A549 (cell line): ENCODE data around the gene CHD6. TPM values are rescaled to one million over a fixed set of nuclear protein-coding genes. Genes with fewer than 3 reads are reported as not detected.

Experiments
- ATAC-seq, 2 experiments: fragments of 200-7000 bp in 1 of 2; fragments of >200 bp in 1 of 2; cut with Nextera tagmentation in 1 of 2; cut with Tn5 transposase in 1 of 2; 3 replicates each; pipeline versions ENCODE4 v1.8.0 to v1.9.1; 2018 to 2020; ENCODE audit warnings: mild to moderate bottlenecking in 1 of 2, moderate library complexity in 1 of 2
- CTCF ChIA-PET: fragments of 300-600 bp; sonication (Branson Sonifier 250); formaldehyde crosslinking; extraction: SDS; loops from one replicate; lab custom pipeline; 2021; ENCODE audit warnings: antibody characterized with exemption, inconsistent platforms; lab: Yijun Ruan, JAX
- POLR2A ChIA-PET: fragments of 350-600 bp; formaldehyde crosslinking; extraction: SDS; loops from one replicate; lab custom pipeline; 2021; ENCODE audit warnings: antibody characterized with exemption, inconsistent platforms; lab: Yijun Ruan, JAX
- DNase-seq, 2 experiments: peaks; one replicate each; pipeline versions ENCODE4 v3.0.0 to v3.0.0-alpha.2; 2011 to 2016; ENCODE audit warnings: low read depth in 1 of 2, low spot score in 1 of 2
- FAIRE-seq: peaks from 2 replicates; lab custom pipeline; 2011; peaks lifted over from hg19 to GRCh38; lab: Jason Lieb, UNC
- H3K27ac ChIP-seq, 2 experiments: fragments of >200 bp; sonication (Bioruptor Twin); formaldehyde crosslinking; 3 replicates each; pipeline ENCODE4 v1.5.1; 2016 to 2017
- H3K4me1 ChIP-seq: fragments of >200 bp; sonication (Bioruptor Twin); formaldehyde crosslinking; 3 replicates; pipeline ENCODE4 v1.6.1; 2016
- H3K4me2 ChIP-seq: fragments of >200 bp; sonication (Bioruptor Twin); formaldehyde crosslinking; 3 replicates; pipeline ENCODE4 v1.6.1; 2016
- H3K4me3 ChIP-seq: fragments of >200 bp; sonication (Bioruptor Twin); formaldehyde crosslinking; 3 replicates; pipeline ENCODE4 v1.5.1; 2016
- H3K9me3 ChIP-seq: fragments of >200 bp; sonication (Bioruptor Twin); formaldehyde crosslinking; 3 replicates; pipeline ENCODE4 v1.6.1; 2016
- HDAC2 ChIP-seq: fragments of 200-600 bp; sonication (generic); IDR thresholded peaks from 2 replicates; pipeline ENCODE4 v1.6.1; 2016
- HOXB5 ChIP-seq: fragments of 250-450 bp; sonication (Bioruptor Pico); IDR thresholded peaks from 2 replicates; pipeline ENCODE4 v1.5.0; 2020; ENCODE audit warnings: mild to moderate bottlenecking, moderate library complexity
- KDM1A ChIP-seq: fragments of 200-600 bp; sonication (generic); IDR thresholded peaks from 2 replicates; pipeline ENCODE4 v1.6.1; 2016; ENCODE audit warnings: low read depth, mild to moderate bottlenecking
- KDM5A ChIP-seq: fragments of 200-600 bp; sonication (generic); IDR thresholded peaks from 2 replicates; pipeline ENCODE4 v1.6.1; 2016; ENCODE audit warnings: antibody characterized with exemption, mild to moderate bottlenecking
- MYC ChIP-seq: IDR thresholded peaks from 2 replicates; pipeline ENCODE4 v1.6.1; 2012; ENCODE audit warnings: mild to moderate bottlenecking, inconsistent platforms, low read length, improper control_type of control experiment, borderline replicate concordance
- NPAS2 ChIP-seq: fragments of 250-450 bp; sonication (Bioruptor Pico); IDR thresholded peaks from 2 replicates; pipeline ENCODE4 v1.8.0; 2022; ENCODE audit warnings: mild to moderate bottlenecking, moderate library complexity, borderline replicate concordance
- RCOR1 ChIP-seq: fragments of 150-350 bp; IDR thresholded peaks from 2 replicates; pipeline ENCODE4 v1.6.1; 2014; ENCODE audit warnings: antibody characterized with exemption, low read length, low read depth
- RFX5 ChIP-seq: fragments of 450-650 bp; IDR thresholded peaks from 2 replicates; pipeline ENCODE4 v1.7.1; 2014; ENCODE audit warnings: antibody characterized with exemption, mild to moderate bottlenecking, moderate library complexity
- RNF2 ChIP-seq: fragments of 200-600 bp; sonication (generic); IDR thresholded peaks from 2 replicates; pipeline ENCODE4 v1.6.1; 2016; ENCODE audit warnings: low read depth, mild to moderate bottlenecking, antibody characterized with exemption, moderate library complexity, borderline replicate concordance
- TP53 ChIP-seq: fragments of 250-450 bp; sonication (Bioruptor Pico); IDR thresholded peaks from 2 replicates; pipeline ENCODE4 v1.5.0; 2021; ENCODE audit warnings: mild to moderate bottlenecking, moderate library complexity
- WGBS: methylation state at CpG from one replicate; pipeline ENCODE4 v1.1.6; 2017; ENCODE audit errors: missing lambda C conversion rate; 5-methylcytosine and 5-hydroxymethylcytosine counted together
- polyA plus RNA-seq, 4 experiments: library from polyadenylated mRNA; depleted of rRNA in 3 of 4; stranded (reverse); fragments of >200 nt; fragmentation: RNase III in 1 of 4; extraction: RNeasy Plus Mini Kit Qiagen cat#74134 plus additional on column Dnase treatment in 1 of 4; gene quantifications; 2 replicates in 3 of 4; 3 replicates in 1 of 4; pipeline ENCODE4 v1.2.3, GENCODE V29; 2011 to 2017
- TF ChIP-seq, protein P1 (sequence below): IDR thresholded peaks from 2 replicates; pipeline ENCODE4 v1.6.1; 2012; ENCODE audit warnings: low read depth, borderline replicate concordance
- TF ChIP-seq, protein P2 (sequence below): fragments of 450-650 bp; IDR thresholded peaks from 2 replicates; pipeline ENCODE4 v1.6.1; 2014; ENCODE audit warnings: antibody characterized with exemption
- TF ChIP-seq, protein P3 (sequence below): fragments of >200 bp; sonication (Bioruptor Twin); formaldehyde crosslinking; IDR thresholded peaks from 3 replicates; pipeline ENCODE4 v1.5.1; 2016
- TF ChIP-seq, protein P4 (sequence below): fragments of 200-600 bp; sonication (generic); IDR thresholded peaks from 2 replicates; pipeline ENCODE4 v1.6.1; 2016; ENCODE audit warnings: antibody characterized with exemption, mild to moderate bottlenecking, moderate library complexity
- TF ChIP-seq, protein P5 (sequence below): fragments of >200 bp; sonication (Bioruptor Twin); formaldehyde crosslinking; IDR thresholded peaks from 3 replicates; pipeline ENCODE4 v1.6.1; 2016
- TF ChIP-seq, protein P6 (sequence below): fragments of >200 bp; sonication (Bioruptor Twin); formaldehyde crosslinking; IDR thresholded peaks from 2 replicates; pipeline ENCODE4 v1.6.1; 2016
- TF ChIP-seq, protein P7 (sequence below): fragments of 250-450 bp; sonication (Bioruptor Pico); IDR thresholded peaks from 2 replicates; pipeline ENCODE4 v1.5.0; 2021; ENCODE audit warnings: mild to moderate bottlenecking, moderate library complexity, borderline replicate concordance
- TF ChIP-seq, protein P8 (sequence below): fragments of 150-350 bp; IDR thresholded peaks from 2 replicates; pipeline ENCODE4 v1.6.1; 2014; ENCODE audit warnings: low read depth, mild to moderate bottlenecking, low read length

Gene CHD6
- polyA plus RNA-seq, 2 of the 4 experiments (the other 2 are of a cell fraction), result 8.2 to 22.6 TPM

DNA sequence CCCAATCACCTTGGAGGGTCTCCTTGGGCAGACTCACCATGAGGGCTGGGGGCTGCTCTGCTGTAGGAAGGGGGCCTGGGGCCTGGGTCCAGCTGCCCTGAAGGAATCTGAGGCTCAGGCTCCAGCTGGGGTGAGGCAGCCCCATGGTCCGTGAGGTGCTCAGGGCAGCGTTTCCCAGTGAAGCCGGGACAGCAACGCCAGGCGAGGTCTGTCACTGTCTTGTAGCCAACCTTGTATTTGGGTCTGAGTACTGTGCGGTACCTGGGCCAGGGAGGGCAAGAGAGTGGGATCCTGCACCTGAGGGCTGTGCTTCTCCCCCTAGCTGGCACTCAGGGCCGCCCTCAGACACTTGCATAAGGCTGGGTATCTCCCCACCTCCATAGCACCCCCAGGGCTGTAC, 254.6 kb downstream of the CHD6 start:
- ChIA-PET POLR2A (no interaction called here), CTCF (interaction anchor here (1.2 to 1.6 kb wide), 4 partner anchors 20 to 191 kb away, joined by 4 to 7 read pairs (median 5); partner anchors contain the start of gene LPIN3)
- Histone ChIP-seq H3K4me1 (peaks cover 4% of the 10 kb centered on the region; the same call in 1 of the 3 replicates), H3K9me3 (no peaks in the 10 kb centered on the region), H3K4me2 (no peak overlapping the region), H3K27ac (no peak overlapping the region), H3K4me3 (no peak overlapping the region)
- 70% methylated on average over 7 of the region's 7 CpGs for WGBS
- FAIRE-seq (no peak), DNase-seq (no peak), ATAC-seq (no peak; a peak in 1 of 6 replicates)
- TF ChIP-seq, protein P1, sequence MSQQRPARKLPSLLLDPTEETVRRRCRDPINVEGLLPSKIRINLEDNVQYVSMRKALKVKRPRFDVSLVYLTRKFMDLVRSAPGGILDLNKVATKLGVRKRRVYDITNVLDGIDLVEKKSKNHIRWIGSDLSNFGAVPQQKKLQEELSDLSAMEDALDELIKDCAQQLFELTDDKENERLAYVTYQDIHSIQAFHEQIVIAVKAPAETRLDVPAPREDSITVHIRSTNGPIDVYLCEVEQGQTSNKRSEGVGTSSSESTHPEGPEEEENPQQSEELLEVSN, result no peak
- TF ChIP-seq, protein P2, sequence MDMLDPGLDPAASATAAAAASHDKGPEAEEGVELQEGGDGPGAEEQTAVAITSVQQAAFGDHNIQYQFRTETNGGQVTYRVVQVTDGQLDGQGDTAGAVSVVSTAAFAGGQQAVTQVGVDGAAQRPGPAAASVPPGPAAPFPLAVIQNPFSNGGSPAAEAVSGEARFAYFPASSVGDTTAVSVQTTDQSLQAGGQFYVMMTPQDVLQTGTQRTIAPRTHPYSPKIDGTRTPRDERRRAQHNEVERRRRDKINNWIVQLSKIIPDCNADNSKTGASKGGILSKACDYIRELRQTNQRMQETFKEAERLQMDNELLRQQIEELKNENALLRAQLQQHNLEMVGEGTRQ, result no peak
- TF ChIP-seq NPAS2 (CRISPR knock-in tag) (no peak), KDM5A (no peak), RCOR1 (no peak), HOXB5 (no peak), HDAC2 (no peak), TP53 (no peak), RFX5 (no peak), RNF2 (no peak), KDM1A (no peak), MYC (no peak)
- TF ChIP-seq, protein P3, sequence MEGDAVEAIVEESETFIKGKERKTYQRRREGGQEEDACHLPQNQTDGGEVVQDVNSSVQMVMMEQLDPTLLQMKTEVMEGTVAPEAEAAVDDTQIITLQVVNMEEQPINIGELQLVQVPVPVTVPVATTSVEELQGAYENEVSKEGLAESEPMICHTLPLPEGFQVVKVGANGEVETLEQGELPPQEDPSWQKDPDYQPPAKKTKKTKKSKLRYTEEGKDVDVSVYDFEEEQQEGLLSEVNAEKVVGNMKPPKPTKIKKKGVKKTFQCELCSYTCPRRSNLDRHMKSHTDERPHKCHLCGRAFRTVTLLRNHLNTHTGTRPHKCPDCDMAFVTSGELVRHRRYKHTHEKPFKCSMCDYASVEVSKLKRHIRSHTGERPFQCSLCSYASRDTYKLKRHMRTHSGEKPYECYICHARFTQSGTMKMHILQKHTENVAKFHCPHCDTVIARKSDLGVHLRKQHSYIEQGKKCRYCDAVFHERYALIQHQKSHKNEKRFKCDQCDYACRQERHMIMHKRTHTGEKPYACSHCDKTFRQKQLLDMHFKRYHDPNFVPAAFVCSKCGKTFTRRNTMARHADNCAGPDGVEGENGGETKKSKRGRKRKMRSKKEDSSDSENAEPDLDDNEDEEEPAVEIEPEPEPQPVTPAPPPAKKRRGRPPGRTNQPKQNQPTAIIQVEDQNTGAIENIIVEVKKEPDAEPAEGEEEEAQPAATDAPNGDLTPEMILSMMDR, result no peak
- TF ChIP-seq, protein P4, sequence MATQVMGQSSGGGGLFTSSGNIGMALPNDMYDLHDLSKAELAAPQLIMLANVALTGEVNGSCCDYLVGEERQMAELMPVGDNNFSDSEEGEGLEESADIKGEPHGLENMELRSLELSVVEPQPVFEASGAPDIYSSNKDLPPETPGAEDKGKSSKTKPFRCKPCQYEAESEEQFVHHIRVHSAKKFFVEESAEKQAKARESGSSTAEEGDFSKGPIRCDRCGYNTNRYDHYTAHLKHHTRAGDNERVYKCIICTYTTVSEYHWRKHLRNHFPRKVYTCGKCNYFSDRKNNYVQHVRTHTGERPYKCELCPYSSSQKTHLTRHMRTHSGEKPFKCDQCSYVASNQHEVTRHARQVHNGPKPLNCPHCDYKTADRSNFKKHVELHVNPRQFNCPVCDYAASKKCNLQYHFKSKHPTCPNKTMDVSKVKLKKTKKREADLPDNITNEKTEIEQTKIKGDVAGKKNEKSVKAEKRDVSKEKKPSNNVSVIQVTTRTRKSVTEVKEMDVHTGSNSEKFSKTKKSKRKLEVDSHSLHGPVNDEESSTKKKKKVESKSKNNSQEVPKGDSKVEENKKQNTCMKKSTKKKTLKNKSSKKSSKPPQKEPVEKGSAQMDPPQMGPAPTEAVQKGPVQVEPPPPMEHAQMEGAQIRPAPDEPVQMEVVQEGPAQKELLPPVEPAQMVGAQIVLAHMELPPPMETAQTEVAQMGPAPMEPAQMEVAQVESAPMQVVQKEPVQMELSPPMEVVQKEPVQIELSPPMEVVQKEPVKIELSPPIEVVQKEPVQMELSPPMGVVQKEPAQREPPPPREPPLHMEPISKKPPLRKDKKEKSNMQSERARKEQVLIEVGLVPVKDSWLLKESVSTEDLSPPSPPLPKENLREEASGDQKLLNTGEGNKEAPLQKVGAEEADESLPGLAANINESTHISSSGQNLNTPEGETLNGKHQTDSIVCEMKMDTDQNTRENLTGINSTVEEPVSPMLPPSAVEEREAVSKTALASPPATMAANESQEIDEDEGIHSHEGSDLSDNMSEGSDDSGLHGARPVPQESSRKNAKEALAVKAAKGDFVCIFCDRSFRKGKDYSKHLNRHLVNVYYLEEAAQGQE, result no peak
- TF ChIP-seq, protein P5, sequence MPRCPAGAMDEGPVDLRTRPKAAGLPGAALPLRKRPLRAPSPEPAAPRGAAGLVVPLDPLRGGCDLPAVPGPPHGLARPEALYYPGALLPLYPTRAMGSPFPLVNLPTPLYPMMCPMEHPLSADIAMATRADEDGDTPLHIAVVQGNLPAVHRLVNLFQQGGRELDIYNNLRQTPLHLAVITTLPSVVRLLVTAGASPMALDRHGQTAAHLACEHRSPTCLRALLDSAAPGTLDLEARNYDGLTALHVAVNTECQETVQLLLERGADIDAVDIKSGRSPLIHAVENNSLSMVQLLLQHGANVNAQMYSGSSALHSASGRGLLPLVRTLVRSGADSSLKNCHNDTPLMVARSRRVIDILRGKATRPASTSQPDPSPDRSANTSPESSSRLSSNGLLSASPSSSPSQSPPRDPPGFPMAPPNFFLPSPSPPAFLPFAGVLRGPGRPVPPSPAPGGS, result no peak
- TF ChIP-seq, protein P6, sequence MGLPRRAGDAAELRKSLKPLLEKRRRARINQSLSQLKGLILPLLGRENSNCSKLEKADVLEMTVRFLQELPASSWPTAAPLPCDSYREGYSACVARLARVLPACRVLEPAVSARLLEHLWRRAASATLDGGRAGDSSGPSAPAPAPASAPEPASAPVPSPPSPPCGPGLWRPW, result no peak
- TF ChIP-seq, protein P7, sequence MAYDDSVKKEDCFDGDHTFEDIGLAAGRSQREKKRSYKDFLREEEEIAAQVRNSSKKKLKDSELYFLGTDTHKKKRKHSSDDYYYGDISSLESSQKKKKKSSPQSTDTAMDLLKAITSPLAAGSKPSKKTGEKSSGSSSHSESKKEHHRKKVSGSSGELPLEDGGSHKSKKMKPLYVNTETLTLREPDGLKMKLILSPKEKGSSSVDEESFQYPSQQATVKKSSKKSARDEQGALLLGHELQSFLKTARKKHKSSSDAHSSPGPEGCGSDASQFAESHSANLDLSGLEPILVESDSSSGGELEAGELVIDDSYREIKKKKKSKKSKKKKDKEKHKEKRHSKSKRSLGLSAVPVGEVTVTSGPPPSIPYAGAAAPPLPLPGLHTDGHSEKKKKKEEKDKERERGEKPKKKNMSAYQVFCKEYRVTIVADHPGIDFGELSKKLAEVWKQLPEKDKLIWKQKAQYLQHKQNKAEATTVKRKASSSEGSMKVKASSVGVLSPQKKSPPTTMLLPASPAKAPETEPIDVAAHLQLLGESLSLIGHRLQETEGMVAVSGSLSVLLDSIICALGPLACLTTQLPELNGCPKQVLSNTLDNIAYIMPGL, result no peak
- TF ChIP-seq, protein P8, sequence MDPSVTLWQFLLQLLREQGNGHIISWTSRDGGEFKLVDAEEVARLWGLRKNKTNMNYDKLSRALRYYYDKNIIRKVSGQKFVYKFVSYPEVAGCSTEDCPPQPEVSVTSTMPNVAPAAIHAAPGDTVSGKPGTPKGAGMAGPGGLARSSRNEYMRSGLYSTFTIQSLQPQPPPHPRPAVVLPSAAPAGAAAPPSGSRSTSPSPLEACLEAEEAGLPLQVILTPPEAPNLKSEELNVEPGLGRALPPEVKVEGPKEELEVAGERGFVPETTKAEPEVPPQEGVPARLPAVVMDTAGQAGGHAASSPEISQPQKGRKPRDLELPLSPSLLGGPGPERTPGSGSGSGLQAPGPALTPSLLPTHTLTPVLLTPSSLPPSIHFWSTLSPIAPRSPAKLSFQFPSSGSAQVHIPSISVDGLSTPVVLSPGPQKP, result no peak
